Right kidney (tissue), 1 donor: ENCODE results near the gene NEURL1B.

Experiments used
- DNase-seq: peaks from one replicate; pipeline ENCODE4 v3.0.0-alpha.2; 2016

NEURL1B gene

GRCh38 chr5:172607213-172607793 lies 33.8 kb upstream of the NEURL1B start:
- no peak for DNase-seq

- no peak for DNase-seq
These were observed 32.3 kb upstream of the NEURL1B start for GRCh38 chr5:172608773-172609172.

GRCh38 chr5:172610643-172611042 lies 30.4 kb upstream of the NEURL1B start:
- DNase-seq = no peak

DNA sequence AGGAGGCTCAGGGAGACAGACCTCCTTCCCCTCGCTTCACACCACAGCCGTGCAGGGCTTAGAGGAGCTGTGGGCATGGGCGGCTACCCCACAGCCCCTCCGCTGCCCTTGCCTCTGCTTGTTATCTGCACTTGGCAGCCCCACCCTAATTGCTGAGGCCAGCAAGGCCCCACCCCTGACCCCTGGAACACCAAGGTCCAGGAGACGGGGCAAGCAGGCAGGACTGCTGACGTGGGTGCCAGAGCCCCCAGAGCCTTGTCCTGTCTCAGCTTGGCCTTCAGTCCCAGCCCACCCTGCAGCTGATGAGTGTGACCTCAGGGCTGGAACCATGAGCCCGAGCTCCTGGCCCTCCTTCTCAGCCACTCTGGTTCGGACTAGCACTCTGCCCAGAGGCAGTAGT lies 29.1 kb upstream of the NEURL1B start:
- no peak for DNase-seq

DNA sequence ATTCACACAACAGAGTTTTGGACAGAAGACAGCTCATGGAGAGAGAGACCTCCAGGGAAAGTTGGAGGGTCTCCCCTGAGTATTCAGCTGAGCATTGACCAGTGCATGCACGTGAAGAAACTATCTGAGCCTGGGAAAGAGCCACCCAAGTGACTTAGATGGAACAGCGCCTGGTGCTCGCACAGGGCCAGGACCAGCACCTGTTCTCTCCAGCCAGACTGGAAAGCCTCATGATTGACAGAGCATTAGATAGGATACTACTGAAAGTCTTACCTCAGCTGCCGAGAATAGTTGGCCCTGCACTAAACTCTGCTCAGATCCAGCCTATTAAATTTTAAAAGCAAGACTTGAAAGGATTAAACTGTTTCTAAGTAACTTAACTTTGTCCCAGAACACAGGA lies 28.3 kb upstream of the NEURL1B start:
- no peak for DNase-seq

- no peak for DNase-seq
These were observed 24.9 kb upstream of the NEURL1B start for GRCh38 chr5:172616136-172616535.

- peak; percentile 33 for DNase-seq
These were observed 24.3 kb upstream of the NEURL1B start for GRCh38 chr5:172616730-172617129.

DNA sequence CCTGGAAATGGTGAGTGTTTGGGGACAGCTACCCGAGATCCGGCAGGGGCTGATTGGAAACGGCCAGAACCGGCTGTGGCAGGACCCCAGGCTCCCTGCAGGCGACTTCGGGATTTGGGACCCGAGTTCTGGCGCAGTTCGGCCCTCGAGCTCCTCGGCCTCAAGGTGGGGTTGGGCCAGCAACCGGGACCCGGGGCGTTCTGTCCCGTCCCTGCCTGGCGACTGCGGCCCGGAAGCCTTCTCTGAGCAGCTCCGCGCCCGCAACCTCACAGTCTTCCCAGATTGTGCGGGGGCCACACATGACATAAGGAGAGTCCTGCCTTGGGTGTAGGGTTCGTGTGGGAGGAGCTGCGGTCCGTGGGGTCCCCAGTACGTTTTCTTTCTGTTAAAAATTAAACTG lies 23.2 kb upstream of the NEURL1B start:
- DNase-seq = no peak

DNA sequence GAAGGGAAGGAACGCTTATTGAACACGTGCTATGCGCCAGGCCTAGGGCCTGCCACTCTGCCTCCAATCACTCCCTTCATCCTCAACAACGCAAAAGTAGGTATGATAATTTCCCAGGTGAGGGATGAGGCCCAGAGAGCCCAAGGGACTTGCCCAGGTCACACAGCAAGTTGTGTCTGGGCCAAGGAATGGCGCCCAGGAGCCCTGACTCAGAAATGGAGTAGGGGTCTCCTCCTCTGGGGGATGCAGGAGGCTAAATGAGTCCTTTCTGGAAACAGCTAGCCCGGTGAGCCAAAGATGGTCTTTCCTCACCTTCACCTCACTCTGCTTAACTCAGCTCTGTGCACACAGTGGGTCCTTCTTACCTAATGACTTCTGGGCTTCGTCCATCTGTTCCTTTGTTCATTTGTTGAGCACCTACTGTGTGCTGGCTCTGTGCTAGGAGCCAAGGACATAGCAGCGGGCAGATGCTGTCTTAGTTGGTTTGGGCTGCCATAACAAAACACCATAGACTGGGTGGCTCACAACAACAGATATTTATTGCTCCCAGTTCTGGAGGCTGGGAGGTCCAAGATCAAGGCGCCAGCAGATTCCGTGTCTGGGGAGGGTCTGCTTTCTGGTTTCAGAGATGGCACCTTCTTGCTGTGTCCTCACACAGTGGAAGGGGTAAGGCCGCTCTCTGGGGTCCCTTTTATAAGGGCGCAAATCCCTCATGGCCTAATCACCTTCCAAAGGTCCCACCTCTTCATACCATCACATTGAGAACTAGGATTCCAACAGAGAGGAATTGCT lies 22.3 kb upstream of the NEURL1B start:
- DNase-seq = no peak

DNA sequence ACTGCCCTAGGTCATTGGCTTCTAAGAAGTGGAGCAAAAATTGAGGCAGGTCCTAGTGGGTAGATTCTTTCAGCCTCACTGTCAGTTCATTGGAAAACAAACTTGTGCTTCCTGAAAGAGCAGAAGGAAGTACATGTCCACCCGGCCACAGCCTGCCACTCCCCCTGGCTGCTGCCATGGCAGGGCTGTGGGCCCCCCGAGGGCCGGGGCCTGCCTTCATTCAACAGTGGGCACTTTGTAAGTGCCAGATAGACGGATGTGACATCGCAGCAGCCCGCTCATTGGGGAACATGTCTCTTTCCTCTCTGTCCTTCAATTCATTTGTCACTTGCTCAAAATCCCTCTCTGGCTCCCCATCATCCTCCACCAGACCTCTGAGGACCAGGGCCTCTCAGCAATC lies 20.6 kb upstream of the NEURL1B start:
- no peak for DNase-seq

DNA sequence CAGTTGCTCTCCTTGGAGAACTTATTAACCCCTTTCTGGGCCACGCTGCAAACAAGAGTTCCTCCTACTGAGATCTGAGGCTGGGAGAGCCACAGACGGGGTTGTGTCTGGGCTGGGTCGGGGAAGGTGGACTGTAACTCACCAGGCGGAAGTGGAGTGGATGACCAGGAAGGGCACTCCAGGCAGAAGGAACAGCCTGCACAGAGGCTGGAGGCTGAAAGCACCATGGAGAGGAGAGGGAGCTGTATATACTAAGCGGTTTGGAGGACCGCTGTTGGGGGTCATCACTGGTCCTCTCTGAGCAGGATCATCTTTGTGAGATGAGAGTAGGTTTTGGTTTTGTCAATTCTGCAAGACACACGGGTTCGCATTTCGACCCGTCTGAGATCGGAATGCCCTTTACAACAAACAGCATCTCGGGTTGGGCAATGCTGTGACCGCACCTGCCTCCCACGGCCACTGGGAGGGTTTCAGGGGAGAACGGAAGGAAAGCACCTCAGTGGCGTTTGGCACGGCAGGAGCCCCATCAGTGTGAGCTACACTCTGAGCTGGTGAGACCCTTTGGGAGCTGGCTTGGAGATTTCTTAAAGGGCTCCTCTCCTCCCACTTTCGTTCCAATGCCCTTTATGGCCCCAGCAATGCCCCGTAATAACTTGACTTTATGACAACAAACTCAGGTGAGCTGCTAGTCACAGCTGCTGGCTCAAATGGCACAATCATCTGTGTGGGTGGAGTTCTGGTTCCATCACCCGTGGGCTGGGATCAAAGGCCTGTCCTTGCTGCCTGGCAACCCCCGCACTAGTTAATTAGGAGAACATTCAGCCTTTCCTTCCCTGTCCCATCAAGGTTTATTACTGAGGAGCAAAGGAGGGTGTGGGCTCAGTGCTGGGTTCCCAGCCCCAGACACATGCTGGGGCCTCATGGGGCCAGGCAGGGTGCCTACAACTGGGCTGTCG lies 18.7 kb upstream of the NEURL1B start:
- no peak for DNase-seq

- DNase-seq = no peak
These were observed 17.6 kb upstream of the NEURL1B start for GRCh38 chr5:172623313-172623980.

DNA sequence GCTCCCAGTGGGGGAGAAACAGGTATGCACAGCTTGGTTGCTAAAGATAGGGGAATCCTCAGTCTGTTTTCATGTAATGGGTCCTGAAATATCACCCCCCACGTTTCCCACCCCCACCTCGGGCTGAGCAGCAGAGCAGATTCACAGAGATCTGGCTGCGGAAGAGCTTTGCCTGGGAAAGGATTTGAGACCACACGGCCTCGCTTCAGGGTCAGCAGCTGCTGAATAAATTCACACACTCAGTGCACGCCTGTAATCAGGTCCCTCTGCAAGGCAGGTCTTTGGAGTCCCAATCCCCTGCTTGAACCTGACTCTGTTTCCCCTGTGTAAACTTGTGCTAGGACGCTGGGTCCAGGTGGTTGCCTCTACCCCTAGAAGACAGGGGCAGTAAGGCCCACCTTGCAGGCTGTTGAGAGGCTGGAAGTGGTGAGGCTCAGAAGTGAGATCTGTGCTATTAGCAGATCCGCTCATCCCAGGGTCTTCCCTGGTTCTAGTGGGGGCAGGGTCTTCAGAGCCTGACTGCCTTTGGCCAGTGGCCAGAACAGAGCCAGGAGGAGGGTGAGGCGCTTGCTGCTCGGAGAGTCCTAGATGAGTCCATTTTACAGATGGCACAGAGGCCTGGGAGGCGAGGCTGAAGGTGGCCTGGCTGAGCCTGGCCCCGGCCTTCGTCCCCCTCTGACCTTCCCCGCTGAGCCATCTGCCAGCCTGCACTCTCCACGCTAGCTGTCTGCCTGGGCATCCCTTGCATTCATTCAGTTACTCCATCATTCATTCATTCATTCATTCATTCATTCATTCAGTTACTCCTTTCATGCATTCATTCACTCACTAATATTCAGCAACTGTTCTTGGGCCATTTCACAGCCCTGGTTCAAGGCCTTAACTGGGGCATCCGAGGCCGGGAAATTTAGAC lies 16.7 kb upstream of the NEURL1B start:
- no peak for DNase-seq

GRCh38 chr5:172624996-172625964 lies 15.8 kb upstream of the NEURL1B start:
- no peak for DNase-seq

DNA sequence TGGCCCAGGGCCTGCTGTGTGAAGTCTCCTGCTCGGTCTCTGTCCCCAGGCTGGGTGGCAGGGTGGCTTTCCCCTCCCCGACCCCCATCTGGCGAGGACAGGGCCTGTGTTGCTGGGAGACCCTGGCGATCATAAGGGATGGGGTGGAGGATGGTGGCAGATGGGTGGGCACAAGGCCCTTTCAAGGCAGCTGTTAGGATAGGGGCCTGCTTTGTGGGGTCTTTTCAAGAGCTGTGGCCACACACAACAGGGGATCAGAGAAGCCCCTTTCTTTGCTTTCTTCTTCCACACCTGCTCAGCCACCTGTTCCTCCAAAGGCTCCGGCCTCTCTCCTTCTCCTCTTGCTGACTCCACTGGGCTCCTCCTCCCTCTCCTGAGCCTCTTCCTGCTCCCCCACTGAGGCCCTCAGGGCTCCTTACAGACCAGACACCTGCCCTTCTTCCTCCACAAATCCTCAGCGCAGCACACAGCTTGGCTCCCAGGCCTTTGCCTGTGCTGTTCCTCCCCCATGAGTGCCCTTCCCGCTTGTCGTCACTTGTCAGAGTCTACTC lies 15.0 kb upstream of the NEURL1B start:
- no peak for DNase-seq

DNA sequence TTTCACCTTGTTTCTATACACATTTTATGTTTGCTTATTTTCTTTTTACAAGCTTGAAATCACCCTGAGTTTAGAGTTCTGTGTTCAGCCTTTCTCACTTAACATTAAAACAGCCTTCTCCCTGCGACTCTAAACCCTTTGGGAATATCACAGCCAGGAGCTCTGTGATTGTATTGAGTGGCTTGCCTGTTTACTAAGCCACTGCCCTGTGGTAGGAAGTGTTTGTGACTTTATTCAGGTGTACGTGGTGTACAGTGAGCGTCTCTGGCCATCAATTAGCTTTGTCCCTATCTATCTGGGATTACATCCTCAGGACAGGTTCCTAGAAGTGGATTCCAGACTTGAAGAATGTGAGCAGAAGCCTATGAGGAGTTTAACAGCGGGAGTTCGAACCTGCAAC lies 11.0 kb upstream of the NEURL1B start:
- DNase-seq = no peak

- DNase-seq = no peak
These were observed 10.6 kb upstream of the NEURL1B start for GRCh38 chr5:172630482-172630881.

DNA sequence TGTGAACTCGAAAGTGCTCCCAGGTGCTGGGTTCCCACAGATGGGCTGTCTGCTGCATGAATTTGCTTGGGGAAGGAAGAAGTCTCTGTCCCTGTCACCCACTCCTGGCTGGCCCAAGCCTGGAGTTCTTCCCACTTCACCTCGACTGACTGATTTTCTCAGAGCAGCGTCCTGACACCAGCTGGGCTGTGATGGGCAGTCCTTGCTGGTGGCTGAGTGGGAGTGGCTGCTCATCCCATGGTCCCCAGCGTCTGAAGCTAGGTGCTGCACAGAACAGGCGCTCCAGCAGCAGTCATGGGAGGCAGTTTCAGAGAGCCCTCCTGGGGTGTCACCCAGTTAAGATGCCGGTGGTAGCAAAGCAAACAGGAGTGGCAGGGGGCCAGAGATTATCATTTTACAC lies 10.1 kb upstream of the NEURL1B start:
- no peak for DNase-seq

- DNase-seq = no peak
These were observed 8.5 kb upstream of the NEURL1B start for GRCh38 chr5:172632346-172633092.
